Testis (tissue), 2 donors: ENCODE results near the gene PTPN11.

Source experiments
- POLR2A ChIP-seq: fragments of 450-650 bp; IDR thresholded peaks from one replicate; pipeline ENCODE4 v1.6.1; 2017; ENCODE audit warnings: antibody characterized with exemption, mild to moderate bottlenecking, moderate library complexity
- TF ChIP-seq, protein P1 (sequence below), 3 experiments: fragments of 450-650 bp in 2 of 3; fragments of 200-600 bp in 1 of 3; sonication (generic) in 1 of 3; IDR thresholded peaks; one replicate each; pipeline ENCODE4 v1.5.1; 2016 to 2019; ENCODE audit warnings: antibody characterized with exemption in 3 of 3, mild to moderate bottlenecking in 2 of 3, moderate library complexity in 1 of 3

DNA sequence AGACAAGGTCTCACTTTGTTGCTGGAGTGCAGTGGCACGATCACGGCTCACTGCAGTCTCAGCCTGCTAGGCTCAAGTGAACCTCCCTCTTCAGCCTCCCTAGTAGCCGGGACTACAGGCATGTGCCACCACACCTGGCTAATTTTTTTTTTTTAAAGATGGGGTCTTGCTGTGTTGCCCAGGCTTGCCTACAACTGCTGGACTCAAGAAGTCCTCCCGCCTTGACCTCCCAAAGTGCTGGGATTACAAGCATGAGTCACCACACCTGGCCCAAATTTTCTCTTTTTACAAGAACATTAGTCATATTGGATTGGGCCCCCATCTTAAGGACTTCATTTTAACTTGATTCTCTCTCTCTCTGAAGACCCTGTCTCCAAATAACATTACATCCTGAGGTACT, 29.5 kb upstream of the PTPN11 start:
- TF ChIP-seq, protein P1, sequence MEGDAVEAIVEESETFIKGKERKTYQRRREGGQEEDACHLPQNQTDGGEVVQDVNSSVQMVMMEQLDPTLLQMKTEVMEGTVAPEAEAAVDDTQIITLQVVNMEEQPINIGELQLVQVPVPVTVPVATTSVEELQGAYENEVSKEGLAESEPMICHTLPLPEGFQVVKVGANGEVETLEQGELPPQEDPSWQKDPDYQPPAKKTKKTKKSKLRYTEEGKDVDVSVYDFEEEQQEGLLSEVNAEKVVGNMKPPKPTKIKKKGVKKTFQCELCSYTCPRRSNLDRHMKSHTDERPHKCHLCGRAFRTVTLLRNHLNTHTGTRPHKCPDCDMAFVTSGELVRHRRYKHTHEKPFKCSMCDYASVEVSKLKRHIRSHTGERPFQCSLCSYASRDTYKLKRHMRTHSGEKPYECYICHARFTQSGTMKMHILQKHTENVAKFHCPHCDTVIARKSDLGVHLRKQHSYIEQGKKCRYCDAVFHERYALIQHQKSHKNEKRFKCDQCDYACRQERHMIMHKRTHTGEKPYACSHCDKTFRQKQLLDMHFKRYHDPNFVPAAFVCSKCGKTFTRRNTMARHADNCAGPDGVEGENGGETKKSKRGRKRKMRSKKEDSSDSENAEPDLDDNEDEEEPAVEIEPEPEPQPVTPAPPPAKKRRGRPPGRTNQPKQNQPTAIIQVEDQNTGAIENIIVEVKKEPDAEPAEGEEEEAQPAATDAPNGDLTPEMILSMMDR (IDR thresholded peaks at IDR 0.05): no peak
- TF ChIP-seq POLR2A: no peak
